ENCODE data around the gene SPECC1. TPM values are rescaled to one million over a fixed set of nuclear protein-coding genes. Genes with fewer than 3 reads are reported as not detected.
A peak's percentile ranks its signal among the peaks of the same experiment; 100 is the strongest.

The SPECC1 gene
- total and polyA plus RNA-seq, 2 of the 13 experiments (the other 11 are each of a cell fraction or from before 2014, with no cell fraction given): 2.3 to 6.9 TPM

GRCh38 chr17:19977293-19978208 lies 31.6 kb upstream of the SPECC1 start, which contains the start of gene AKAP10 (continued):
- peak; percentile 94 for TF ChIP-seq MYC (CRISPR knock-in tag; IDR thresholded peaks at IDR 0.05; ENCODE audit: borderline replicate concordance)
- TF ChIP-seq ZSCAN20 (CRISPR knock-in tag; IDR thresholded peaks at IDR 0.05; ENCODE audit: borderline replicate concordance): peak; percentile 89; the same call in 1 of the 2 replicates
- TF ChIP-seq PAF1 (CRISPR knock-in tag; IDR thresholded peaks at IDR 0.05): no peak
- peak; percentile 35; the same call in 1 of the 2 replicates for TF ChIP-seq ZSCAN29 (CRISPR knock-in tag; conservative IDR thresholded peaks at IDR 0.05)
- no peak for TF ChIP-seq ZNF468 (CRISPR knock-in tag; IDR thresholded peaks at IDR 0.05)
- TF ChIP-seq TERF1 (CRISPR knock-in tag; IDR thresholded peaks at IDR 0.05): no peak
- TF ChIP-seq ZFP90 (CRISPR knock-in tag; IDR thresholded peaks at IDR 0.05; ENCODE audit: borderline replicate concordance): peak; percentile 93; the same call in 1 of the 2 replicates
- TF ChIP-seq TEF (CRISPR knock-in tag; IDR thresholded peaks at IDR 0.05): peak; percentile 67; the same call in 1 of the 2 replicates
- peak; percentile 82; the same call in 1 of the 2 replicates for TF ChIP-seq ARID2 (CRISPR knock-in tag; IDR thresholded peaks at IDR 0.05; ENCODE audit: borderline replicate concordance)
- TF ChIP-seq STAT5B (CRISPR knock-in tag; IDR thresholded peaks at IDR 0.05): 0 out of 2 replicates have a peak, but pooled peaks have one; percentile 43
- peak; percentile 92 for TF ChIP-seq BORCS8-MEF2B (CRISPR knock-in tag; IDR thresholded peaks at IDR 0.05)
- TF ChIP-seq ZNF781 (CRISPR knock-in tag; IDR thresholded peaks at IDR 0.05; ENCODE audit: borderline replicate concordance, not compliant biosample characterization): peak; percentile 94
- TF ChIP-seq NBN (conservative IDR thresholded peaks at IDR 0.05): no peak
- TF ChIP-seq SPEN (CRISPR knock-in tag; IDR thresholded peaks at IDR 0.05; ENCODE audit: low read depth): peak; percentile 87; the same call in 1 of the 2 replicates
- TF ChIP-seq HDAC1 (CRISPR knock-in tag; IDR thresholded peaks at IDR 0.05): peak; percentile 76
- 0 out of 2 replicates have a peak, but pooled peaks have one; percentile 47 for TF ChIP-seq NAIF1 (CRISPR knock-in tag; IDR thresholded peaks at IDR 0.05; ENCODE audit: borderline replicate concordance)
- peak; percentile 95; the same call in 1 of the 2 replicates for TF ChIP-seq KLF15 (CRISPR knock-in tag; IDR thresholded peaks at IDR 0.05; ENCODE audit: borderline replicate concordance)
- TF ChIP-seq HES4 (CRISPR knock-in tag; IDR thresholded peaks at IDR 0.05; ENCODE audit: borderline replicate concordance): peak; percentile 72; the same call in 1 of the 2 replicates
- no peak for TF ChIP-seq RORA (CRISPR knock-in tag; IDR thresholded peaks at IDR 0.05)
- TF ChIP-seq, protein P1, sequence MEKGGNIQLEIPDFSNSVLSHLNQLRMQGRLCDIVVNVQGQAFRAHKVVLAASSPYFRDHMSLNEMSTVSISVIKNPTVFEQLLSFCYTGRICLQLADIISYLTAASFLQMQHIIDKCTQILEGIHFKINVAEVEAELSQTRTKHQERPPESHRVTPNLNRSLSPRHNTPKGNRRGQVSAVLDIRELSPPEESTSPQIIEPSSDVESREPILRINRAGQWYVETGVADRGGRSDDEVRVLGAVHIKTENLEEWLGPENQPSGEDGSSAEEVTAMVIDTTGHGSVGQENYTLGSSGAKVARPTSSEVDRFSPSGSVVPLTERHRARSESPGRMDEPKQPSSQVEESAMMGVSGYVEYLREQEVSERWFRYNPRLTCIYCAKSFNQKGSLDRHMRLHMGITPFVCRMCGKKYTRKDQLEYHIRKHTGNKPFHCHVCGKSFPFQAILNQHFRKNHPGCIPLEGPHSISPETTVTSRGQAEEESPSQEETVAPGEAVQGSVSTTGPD (CRISPR knock-in tag; IDR thresholded peaks at IDR 0.05): no peak
- peak; percentile 91 for TF ChIP-seq ZMYM2 (CRISPR knock-in tag; IDR thresholded peaks at IDR 0.05)
- TF ChIP-seq CEBPG (CRISPR knock-in tag; IDR thresholded peaks at IDR 0.05): peak; percentile 21; the same call in 1 of the 2 replicates
- no peak for TF ChIP-seq HOXA7 (CRISPR knock-in tag; IDR thresholded peaks at IDR 0.05)
- peak; percentile 37; the same call in 1 of the 2 replicates for TF ChIP-seq ZNF768 (CRISPR knock-in tag; IDR thresholded peaks at IDR 0.05)
- TF ChIP-seq KLF13 (CRISPR knock-in tag; IDR thresholded peaks at IDR 0.05): no peak
- peak; percentile 82 for TF ChIP-seq MEIS2 (CRISPR knock-in tag; IDR thresholded peaks at IDR 0.05)
- peak; percentile 90 for TF ChIP-seq DMAP1 (CRISPR knock-in tag; IDR thresholded peaks at IDR 0.05)
